GM21786 (cell line): ENCODE data around the gene PTMA.
"Not testable (repeated sequence)": the region's sequence is repeated elsewhere in the genome, so short reads cannot be mapped to it uniquely, and the experiment has no call there.

Experiments
- ATAC-seq: cut with Tn5 transposase; IDR thresholded peaks from one replicate; pipeline ENCODE4 v1.9.1; 2021; ENCODE audit not compliant: unreplicated experiment

PTMA gene

GRCh38 chr2:231691251-231691772 is 17.0 kb upstream of the PTMA start:
- no peak for ATAC-seq

GRCh38 chr2:231692847-231693246 is 15.5 kb upstream of the PTMA start:
- ATAC-seq, result no peak

GRCh38 chr2:231693956-231694355 is 14.4 kb upstream of the PTMA start:
- ATAC-seq, result no peak

GRCh38 chr2:231696004-231696367 is 12.3 kb upstream of the PTMA start:
- no peak for ATAC-seq

DNA sequence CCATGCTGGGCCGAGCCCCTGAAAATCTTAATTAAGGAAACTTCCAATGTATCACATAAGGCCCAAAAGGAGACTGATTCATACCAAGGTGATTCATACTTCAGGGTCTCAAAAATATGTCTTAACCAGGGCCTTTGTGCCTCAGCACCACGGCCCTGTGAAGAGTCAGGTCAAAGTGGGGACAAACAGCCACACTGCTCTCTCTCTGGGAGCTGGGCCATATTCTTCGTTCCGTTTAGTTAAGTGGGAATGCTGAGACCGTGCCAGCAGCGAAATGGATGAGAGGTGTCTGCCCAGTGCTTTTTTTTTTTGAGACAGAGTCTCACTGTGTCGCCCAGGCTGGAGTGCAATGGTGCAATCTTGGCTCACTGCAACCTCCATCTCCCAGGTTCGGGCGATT is 9.3 kb upstream of the PTMA start:
- no peak for ATAC-seq

DNA sequence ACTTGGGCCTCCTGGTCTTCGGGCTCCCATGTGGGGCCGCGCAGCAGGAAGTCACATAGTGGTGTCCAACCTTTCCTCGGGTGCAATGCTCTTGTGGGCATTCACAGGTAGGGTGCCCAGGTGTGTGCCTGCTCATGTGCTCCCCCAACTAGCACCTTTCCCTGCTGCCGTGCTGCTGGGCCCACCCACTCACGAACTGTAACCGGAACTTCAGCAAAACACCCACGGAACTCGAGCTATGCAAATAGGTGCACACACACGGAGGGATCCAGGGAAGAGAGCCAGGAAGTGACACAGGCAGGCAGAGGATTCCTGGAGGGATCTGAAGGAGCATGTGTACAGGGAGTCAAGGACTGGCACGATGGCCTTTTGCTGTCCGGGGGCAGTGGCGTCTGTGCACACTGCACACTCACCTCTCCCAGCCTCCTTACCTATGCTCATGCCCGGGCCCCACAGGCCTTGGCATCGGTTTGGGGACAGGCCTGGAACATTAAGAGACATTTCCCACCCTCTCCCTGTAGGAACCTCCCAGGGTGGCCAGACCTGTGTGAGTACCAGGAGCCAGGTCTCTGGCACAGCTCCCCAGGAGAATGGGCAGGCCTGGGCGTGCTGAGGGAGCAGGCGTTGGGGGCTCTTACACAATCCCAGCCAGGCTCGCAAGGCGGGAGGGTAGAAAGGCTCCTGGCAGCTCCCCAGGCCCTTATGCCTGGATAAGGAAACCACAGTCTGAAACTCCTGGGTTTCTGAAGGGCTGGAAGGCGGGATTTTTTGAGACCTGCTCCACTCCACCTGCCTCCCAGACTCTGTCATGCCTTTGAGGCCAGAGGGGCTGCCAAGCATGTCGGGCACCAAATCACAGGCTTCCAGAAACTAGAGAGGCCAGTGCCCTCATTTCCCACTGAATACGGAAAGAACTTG is 6.6 kb upstream of the PTMA start:
- ATAC-seq, result no peak

DNA sequence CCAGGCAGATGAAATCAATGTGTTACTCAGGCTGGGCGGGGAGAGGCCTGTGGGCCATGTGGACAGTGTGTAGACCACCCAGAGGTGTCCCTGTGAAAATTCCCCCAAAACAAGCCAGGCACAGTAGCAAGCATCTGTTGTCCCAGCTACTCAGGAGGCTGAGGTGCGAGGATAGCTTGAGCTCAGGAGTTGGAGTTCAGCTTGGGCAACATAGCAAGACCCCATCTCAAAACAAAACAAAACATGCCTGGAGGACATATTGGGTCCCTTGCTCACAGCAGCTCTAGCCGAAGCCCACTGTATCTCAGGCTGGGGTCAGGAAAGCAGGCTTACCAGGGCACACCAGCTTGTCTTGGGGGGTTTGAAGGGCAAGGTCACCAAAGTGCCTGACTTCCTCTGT is 4.3 kb upstream of the PTMA start:
- ATAC-seq, result no peak

GRCh38 chr2:231706731-231707624 is 1.3 kb upstream of the PTMA start:
- peak; percentile 42 for ATAC-seq

- ATAC-seq, result no peak
Observed at GRCh38 chr2:231707625-231707926, 749 bp upstream of the PTMA start.

DNA sequence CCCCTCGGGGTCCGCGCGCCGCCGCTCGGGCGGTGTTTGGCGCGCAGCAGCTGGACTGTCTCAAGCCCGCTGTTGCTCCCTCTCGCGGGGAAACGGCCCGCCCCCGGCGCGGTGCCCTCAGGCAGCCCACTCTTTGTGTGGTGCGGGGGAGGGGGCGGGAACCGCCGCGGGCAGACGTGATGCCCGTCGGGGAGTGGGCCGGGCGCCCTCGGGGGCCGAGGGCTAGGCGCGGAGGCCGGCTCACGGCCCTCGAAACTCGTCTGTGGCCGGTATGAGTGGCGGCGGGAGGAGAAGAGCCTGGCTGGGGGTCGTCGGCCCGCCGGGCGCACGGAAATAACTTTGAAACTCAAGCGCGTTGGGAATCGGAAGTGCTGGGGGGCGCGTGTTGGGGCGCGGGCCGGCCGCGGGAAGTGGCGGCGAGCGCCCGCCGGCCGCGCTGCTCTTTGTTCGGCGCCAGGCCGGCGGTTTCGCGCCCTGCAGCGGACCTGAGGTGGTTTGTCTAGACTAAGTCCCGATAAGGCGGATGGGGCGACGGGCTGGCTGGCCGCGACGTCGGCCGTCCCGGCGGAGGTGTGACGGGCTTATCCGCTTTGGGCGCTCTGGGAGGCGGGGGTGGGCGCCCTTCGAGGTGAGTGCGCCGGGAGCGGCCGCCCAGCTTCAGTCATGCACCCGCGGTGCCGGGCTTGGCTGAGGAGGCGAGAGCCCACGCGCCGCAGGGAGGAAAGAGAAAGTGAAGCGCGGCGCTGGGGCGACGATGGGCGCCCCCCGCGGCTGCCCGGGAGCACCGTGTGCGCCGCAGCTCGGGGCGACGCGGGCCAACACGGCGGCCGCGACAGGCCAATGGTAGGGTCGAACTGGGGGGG is 679 bp downstream of the PTMA start:
- ATAC-seq, result no peak

GRCh38 chr2:231709636-231709980 is 1.3 kb downstream of the PTMA start:
- ATAC-seq, result no peak

DNA sequence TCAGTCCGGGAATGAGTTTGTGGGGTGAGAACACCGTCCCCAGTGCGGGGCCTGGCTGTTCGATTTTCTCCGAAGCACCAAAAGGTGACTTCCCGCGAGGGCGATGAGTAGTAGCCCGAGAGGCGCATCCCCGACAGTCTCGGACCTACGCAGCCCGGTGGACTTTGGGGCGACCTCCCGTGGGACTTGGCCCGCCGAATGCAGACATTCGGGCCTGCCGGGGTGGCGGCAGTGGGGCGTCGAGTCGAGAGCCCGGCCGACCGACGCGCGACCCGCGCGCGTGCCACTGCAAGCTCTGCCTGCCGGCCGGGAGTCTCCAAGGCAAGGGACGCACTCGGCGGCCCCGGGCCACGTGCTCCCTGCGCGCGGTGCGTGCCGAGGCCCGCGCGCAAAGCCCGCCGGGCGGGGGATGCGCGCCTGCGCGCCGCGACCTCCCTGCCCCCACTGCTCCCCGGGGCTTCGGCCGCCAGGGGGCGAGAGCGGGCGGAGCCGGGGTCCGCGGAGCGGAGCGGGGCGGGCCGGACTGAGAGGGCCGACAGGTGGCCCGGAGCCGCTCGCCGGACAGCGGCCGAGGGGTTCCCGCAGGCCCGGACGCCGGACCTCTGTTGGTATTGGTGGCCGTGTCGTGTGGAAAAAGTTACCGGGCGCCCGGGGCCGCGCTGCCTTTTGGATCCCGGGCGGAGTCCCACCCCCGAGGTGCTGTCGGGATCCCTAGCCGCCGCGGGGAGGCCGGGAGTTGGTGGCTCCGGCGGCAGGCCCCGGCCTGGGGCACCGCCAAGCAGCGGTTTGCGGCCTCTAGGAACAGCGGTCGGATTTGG is 1.9 kb downstream of the PTMA start:
- ATAC-seq, result peak; percentile 9

DNA sequence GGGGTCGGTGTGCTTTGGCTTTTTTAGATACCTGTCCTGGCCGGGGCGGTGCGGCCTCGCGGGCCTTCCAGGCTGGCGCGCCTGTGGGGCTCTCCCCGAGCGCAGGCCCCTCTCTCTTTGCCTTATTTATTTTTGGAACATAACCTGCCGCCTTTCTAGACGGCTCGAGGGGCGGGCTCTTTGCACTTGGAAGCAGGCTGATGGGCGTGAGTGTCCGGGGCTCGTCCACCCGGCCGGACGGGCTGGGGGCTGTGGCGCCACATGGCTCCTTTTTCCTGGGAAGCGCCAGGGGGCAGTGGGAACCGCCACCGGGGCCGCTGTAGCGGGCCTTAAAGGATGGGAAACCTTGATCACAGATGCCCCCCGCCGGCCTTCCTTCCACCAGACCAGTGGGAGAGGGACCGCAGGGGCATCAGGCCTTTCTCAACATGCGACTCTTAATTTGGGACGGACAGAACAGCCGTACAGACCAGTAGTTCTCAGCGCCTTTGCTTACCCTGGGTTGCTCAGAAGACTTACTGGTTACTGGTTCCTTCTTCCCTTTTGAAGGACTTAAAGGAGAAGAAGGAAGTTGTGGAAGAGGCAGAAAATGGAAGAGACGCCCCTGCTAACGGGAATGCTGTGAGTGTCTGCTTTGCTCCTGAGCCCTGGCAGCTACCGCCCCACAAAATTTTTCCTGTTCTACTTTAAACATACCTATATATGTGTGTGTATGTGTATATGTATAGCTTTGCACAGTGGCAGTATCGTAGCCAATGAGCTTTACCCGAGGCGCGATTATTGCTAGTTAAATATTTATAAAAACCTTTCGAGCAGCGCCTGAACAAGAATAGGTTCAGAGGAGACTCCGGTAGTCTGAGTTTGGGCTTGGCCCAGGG is 2.7 kb downstream of the PTMA start:
- no peak for ATAC-seq

DNA sequence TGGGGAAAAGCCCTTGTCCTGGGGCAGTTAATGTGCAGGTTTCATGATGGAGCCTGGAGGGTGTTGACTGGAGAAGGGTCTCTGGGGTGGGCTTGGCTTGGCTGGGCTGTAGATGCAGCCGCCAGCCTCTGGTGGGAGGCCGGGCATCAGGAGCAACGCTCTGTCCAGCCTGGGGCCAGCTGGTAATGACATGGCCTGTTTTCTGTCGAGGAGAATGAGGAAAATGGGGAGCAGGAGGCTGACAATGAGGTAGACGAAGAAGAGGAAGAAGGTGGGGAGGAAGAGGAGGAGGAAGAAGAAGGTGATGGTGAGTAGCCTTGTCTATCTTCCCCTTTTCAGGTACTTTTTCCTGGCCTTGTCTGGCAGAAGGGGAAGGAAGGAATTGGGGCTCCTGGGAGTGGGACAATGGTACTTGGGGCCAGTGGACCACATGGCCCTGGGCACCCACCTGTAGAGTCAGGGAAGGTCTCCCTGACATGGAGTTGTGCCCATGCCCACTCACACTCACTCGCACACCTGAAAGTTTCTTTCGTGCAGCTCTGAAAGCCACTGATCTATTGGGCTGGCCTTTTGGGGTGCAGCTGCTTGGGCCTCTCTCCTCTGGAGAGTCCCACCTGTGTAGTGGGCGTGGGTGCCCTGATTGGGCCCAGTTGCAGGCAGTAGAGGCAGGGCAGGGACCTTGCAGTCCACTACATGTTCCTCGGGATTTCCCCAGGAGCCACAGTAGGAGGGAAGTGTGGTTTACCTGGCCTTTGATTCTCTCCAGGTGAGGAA is 3.5 kb downstream of the PTMA start:
- no peak for ATAC-seq

- not testable (repeated sequence) for ATAC-seq
Observed at GRCh38 chr2:231712451-231713021, 4.2 kb downstream of the PTMA start.

DNA sequence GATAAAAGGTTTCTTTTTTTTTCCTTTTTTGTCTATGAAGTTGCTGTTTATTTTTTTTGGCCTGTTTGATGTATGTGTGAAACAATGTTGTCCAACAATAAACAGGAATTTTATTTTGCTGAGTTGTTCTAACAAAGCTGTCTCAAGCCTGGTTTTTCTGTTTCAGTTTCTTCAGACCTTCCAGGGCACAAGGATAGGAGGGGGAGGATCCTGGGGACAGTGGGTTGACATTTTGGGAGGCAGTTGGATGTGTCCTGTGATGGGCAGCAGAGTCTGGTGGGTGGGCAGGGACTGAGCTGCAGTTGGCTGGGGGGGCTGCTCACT is 5.0 kb downstream of the PTMA start:
- ATAC-seq, result not testable (repeated sequence)

GRCh38 chr2:231713730-231714638 is 5.7 kb downstream of the PTMA start:
- ATAC-seq, result no peak
